Panc1 (cell line): Measurements from ENCODE around the gene LAMB3. TPM values are rescaled to one million over a fixed set of nuclear protein-coding genes. Genes with fewer than 3 reads are reported as not detected.

Source experiments
- ATAC-seq: fragments of 200-7000 bp; cut with Tn5 transposase; 2 replicates; pipeline ENCODE4 v1.9.1; 2020; ENCODE audit warnings: mild to moderate bottlenecking, moderate library complexity
- BruUV-seq: library from RNA; stranded (reverse); fragments of 400-500 nt; replicated peaks from 2 replicates; lab custom pipeline; 2021; lab: Mats Ljungman, UMichigan
- CTCF ChIA-PET: fragments of 300-600 bp; sonication (Branson Sonifier 250); formaldehyde crosslinking; loops from one replicate; lab custom pipeline; 2022; ENCODE audit warnings: antibody characterized with exemption; lab: Charles Lee
- POLR2A ChIA-PET: fragments of 300-600 bp; sonication (Branson Sonifier 250); formaldehyde crosslinking; loops from one replicate; lab custom pipeline; 2022; ENCODE audit warnings: antibody characterized with exemption; lab: Charles Lee
- DNase-seq: peaks from one replicate; pipeline ENCODE4 v3.0.0-alpha.2; 2010; ENCODE audit warnings: low read depth, low spot score
- H3K27ac ChIP-seq: 2 replicates; pipeline ENCODE4 v1.5.1; 2011; ENCODE audit warnings: mild to moderate bottlenecking, low read length, inconsistent platforms
- H3K27me3 ChIP-seq: fragments of 200-500 bp; sonication (Bioruptor generic); 2 replicates; pipeline ENCODE4 v1.6.0; 2014; ENCODE audit warnings: low read length, inconsistent platforms; ENCODE audit not compliant: control insufficient read depth, insufficient read depth
- H3K36me3 ChIP-seq: fragments of 200-500 bp; sonication (Bioruptor generic); 2 replicates; pipeline ENCODE4 v1.5.1; 2014; ENCODE audit warnings: inconsistent platforms, mild to moderate bottlenecking, low read length, moderate library complexity; ENCODE audit not compliant: control insufficient read depth, insufficient read depth
- H3K4me1 ChIP-seq: 2 replicates; pipeline ENCODE4 v1.5.1; 2011; ENCODE audit warnings: inconsistent platforms, mild to moderate bottlenecking, low read length, moderate library complexity; ENCODE audit not compliant: control insufficient read depth, insufficient read depth
- H3K4me3 ChIP-seq, 2 experiments: 2 replicates each; pipeline ENCODE4 v1.5.1; 2011 to 2012; ENCODE audit warnings: low read depth in 2 of 2, low read length in 2 of 2, mild to moderate bottlenecking in 2 of 2, inconsistent platforms in 1 of 2, moderate library complexity in 1 of 2
- H3K9me3 ChIP-seq: fragments of 200-500 bp; sonication (Bioruptor generic); 2 replicates; pipeline ENCODE4 v1.5.1; 2014; ENCODE audit warnings: low read depth, mild to moderate bottlenecking, inconsistent platforms, low read length, moderate library complexity; ENCODE audit not compliant: control insufficient read depth, insufficient read depth
- POLR2AphosphoS5 ChIP-seq: IDR thresholded peaks from 2 replicates; pipeline ENCODE4 v1.6.1; 2012; ENCODE audit warnings: mild to moderate bottlenecking, low read depth, low read length, moderate library complexity
- SIN3A ChIP-seq: IDR thresholded peaks from 2 replicates; pipeline ENCODE4 v1.6.1; 2012; ENCODE audit warnings: low read depth, mild to moderate bottlenecking, low read length, moderate library complexity, borderline replicate concordance; ENCODE audit not compliant: insufficient read depth
- TCF7L2 ChIP-seq: IDR thresholded peaks from 2 replicates; pipeline ENCODE4 v1.6.1; 2011; ENCODE audit warnings: mild to moderate bottlenecking, low read depth, low read length, inconsistent platforms
- in situ Hi-C: cut with HindIII; loops from 2 replicates; pipeline ENCODE4 v1.10.0; 2016; ENCODE audit warnings: low sequenced_read_pairs, low pct_unique_long_range_greater_than_20kb
- intact Hi-C: fragments of 100-400 bp; cut with micrococcal nuclease; formaldehyde crosslinking; loops from one replicate; pipeline ENCODE4 v1.10.0; 2022; ENCODE audit not compliant: unreplicated experiment
- total RNA-seq: library from RNA; stranded (reverse); gene quantifications from one replicate; pipeline ENCODE4 v1.2.1, GENCODE V29; 2021; ENCODE audit not compliant: unreplicated experiment
- TF ChIP-seq, protein P1 (sequence below): fragments of 450-650 bp; IDR thresholded peaks from 2 replicates; pipeline ENCODE4 v1.5.1; 2017; ENCODE audit warnings: mild to moderate bottlenecking
- TF ChIP-seq, protein P2 (sequence below), 2 experiments: IDR thresholded peaks; 2 replicates each; pipeline ENCODE4 v1.6.1; 2011 to 2012; ENCODE audit warnings: low read depth in 2 of 2, control low read depth in 1 of 2, low read length in 1 of 2, mild to moderate bottlenecking in 1 of 2, moderate library complexity in 1 of 2; ENCODE audit not compliant: insufficient read depth in 1 of 2

Gene LAMB3
- total RNA-seq, 1 experiment from 2014 or later: 0.85 TPM

DNA sequence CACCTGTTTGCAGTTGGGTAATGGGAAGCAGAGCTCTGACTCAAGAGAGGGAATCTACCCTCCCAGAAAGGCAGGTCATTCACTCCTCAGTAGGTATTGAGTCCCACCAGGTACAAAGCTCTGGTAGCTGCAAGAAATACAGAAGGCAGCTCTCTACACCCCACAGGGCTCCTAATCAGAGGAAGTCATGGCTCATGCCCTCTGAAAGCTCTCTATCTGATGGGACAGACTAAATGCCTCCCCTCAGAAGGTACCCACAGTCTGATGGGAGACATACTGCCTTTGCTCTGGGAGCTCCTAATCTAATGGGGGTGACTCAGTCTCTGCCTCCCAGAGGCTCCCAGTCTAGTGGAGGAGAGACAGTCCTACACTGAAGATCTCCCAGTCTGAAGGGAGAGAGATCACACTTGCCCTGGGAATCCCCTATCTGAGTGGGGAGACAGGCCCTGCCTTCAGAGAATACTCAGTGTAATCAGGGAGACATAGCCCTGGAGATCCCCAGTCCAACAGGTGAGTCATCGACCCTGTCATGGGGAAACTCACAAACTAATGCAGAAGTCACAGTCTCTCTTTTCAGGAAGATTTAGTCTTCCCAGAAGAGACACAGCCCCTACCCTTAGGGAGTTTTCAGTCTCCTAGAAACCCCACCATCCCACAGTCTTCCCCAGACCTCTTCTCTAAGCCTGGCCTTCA is 45.0 kb downstream of the LAMB3 start:
- Histone ChIP-seq H3K4me1 (no peaks in the 10 kb centered on the region), H3K27ac (no peak overlapping the region), H3K9me3 (no peaks in the 10 kb centered on the region), H3K36me3 (no peaks in the 10 kb centered on the region), H3K27me3 (no peaks in the 10 kb centered on the region; the same call in 1 of the 2 replicates), H3K4me3 (no peak overlapping the region)
- CTCF ChIA-PET: no interaction called here
- in situ Hi-C loops (no loop called here), intact Hi-C loops (no loop called here)
- POLR2A ChIA-PET: no interaction called here
- BruUV-seq: no TSS peak
- TF ChIP-seq, protein P1, sequence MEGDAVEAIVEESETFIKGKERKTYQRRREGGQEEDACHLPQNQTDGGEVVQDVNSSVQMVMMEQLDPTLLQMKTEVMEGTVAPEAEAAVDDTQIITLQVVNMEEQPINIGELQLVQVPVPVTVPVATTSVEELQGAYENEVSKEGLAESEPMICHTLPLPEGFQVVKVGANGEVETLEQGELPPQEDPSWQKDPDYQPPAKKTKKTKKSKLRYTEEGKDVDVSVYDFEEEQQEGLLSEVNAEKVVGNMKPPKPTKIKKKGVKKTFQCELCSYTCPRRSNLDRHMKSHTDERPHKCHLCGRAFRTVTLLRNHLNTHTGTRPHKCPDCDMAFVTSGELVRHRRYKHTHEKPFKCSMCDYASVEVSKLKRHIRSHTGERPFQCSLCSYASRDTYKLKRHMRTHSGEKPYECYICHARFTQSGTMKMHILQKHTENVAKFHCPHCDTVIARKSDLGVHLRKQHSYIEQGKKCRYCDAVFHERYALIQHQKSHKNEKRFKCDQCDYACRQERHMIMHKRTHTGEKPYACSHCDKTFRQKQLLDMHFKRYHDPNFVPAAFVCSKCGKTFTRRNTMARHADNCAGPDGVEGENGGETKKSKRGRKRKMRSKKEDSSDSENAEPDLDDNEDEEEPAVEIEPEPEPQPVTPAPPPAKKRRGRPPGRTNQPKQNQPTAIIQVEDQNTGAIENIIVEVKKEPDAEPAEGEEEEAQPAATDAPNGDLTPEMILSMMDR: no peak
- TF ChIP-seq, protein P2, sequence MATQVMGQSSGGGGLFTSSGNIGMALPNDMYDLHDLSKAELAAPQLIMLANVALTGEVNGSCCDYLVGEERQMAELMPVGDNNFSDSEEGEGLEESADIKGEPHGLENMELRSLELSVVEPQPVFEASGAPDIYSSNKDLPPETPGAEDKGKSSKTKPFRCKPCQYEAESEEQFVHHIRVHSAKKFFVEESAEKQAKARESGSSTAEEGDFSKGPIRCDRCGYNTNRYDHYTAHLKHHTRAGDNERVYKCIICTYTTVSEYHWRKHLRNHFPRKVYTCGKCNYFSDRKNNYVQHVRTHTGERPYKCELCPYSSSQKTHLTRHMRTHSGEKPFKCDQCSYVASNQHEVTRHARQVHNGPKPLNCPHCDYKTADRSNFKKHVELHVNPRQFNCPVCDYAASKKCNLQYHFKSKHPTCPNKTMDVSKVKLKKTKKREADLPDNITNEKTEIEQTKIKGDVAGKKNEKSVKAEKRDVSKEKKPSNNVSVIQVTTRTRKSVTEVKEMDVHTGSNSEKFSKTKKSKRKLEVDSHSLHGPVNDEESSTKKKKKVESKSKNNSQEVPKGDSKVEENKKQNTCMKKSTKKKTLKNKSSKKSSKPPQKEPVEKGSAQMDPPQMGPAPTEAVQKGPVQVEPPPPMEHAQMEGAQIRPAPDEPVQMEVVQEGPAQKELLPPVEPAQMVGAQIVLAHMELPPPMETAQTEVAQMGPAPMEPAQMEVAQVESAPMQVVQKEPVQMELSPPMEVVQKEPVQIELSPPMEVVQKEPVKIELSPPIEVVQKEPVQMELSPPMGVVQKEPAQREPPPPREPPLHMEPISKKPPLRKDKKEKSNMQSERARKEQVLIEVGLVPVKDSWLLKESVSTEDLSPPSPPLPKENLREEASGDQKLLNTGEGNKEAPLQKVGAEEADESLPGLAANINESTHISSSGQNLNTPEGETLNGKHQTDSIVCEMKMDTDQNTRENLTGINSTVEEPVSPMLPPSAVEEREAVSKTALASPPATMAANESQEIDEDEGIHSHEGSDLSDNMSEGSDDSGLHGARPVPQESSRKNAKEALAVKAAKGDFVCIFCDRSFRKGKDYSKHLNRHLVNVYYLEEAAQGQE (IDR thresholded peaks at IDR 0.05; ENCODE audit: insufficient read depth in 1 of 2, low read depth in 2 of 2, low read length in 1 of 2): no peak
- TF ChIP-seq SIN3A: no peak
- no peak for TF ChIP-seq POLR2AphosphoS5
- TF ChIP-seq TCF7L2: no peak
- ATAC-seq: peak; percentile 62
- no peak for DNase-seq

DNA sequence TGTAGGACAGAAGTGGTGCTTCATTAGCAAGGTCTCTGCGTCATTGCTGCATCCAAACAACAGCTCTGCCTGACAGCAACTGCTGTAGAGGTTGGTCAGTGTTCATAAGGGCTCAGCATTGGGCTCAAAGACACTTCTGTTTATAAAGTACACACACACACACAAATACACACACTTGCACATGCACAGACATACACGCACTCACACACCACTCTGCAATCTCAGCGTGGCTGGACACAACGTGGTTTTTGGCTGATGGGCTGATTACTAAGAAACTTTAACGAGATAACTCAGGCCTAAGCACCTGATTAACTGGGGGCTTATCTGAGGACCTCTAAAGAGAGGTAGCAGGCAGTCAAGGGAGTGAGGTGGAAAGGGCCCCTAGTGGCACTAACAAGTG is 48.3 kb downstream of the LAMB3 start:
- Histone ChIP-seq H3K36me3 (no peaks in the 10 kb centered on the region), H3K9me3 (no peaks in the 10 kb centered on the region), H3K4me1 (no peaks in the 10 kb centered on the region), H3K4me3 (no peak overlapping the region), H3K27me3 (peaks cover 2% of the 10 kb centered on the region; the same call in 1 of the 2 replicates), H3K27ac (no peak overlapping the region)
- no TSS peak for BruUV-seq
- ChIA-PET POLR2A (no interaction called here), CTCF (no interaction called here)
- ATAC-seq: no peak
- in situ Hi-C loops (no loop called here), intact Hi-C loops (no loop called here)
- DNase-seq: no peak
- TF ChIP-seq, protein P2 (IDR thresholded peaks at IDR 0.05; ENCODE audit: insufficient read depth in 1 of 2, low read depth in 2 of 2, low read length in 1 of 2): no peak
- TF ChIP-seq POLR2AphosphoS5 (no peak), TCF7L2 (no peak), SIN3A (no peak)
- TF ChIP-seq, protein P1: no peak
